HG03060 (cell line): ENCODE data around the gene GPR35.
A peak's percentile ranks its signal among the peaks of the same experiment; 100 is the strongest.
"Not testable (repeated sequence)": the region's sequence is repeated elsewhere in the genome, so short reads cannot be mapped to it uniquely, and the experiment has no call there.

Experiments used
- ATAC-seq: cut with Tn5 transposase; IDR thresholded peaks from one replicate; pipeline ENCODE4 v1.9.1; 2021; ENCODE audit warnings: low read depth, moderate number of reproducible peaks; ENCODE audit not compliant: unreplicated experiment

Gene GPR35

DNA sequence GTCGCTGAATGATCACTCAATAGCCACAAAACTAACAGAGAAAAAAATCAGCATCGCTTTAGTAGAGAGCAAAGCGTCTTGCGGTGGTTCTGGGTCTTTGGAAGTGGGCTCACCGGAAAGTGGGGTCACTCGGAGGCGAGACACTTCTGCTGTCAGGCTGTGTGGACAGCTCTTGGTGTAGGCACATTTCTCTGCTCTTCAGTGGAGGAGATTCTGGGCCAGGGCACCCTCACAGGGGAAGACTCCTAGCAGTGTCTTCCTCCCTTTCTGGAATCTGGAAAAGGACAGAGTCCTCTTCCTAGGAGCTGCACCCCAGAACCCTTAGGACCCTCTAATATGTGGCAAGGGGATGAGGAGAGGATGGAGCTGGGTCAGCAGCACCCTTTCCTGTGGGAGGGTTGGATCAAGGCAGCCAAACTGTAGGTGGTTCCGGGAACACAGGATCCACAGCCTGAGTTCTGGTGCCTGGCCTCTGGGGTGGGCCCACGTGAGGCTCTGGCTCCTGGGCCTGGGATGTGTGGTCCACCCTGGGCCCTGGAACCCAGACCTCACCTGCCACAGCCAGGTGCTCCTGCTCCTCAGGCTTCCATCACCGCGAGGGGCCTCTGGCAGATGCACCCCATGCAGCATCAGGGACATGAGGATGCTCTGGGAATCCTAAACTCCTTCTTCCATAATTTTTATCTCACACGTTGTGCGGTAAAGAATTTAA, 25.1 kb downstream of the GPR35 start:
- ATAC-seq = no peak

- no peak for ATAC-seq
Observed at GRCh38 chr2:240651185-240651584, 25.9 kb downstream of the GPR35 start.

GRCh38 chr2:240655931-240656886, 30.9 kb downstream of the GPR35 start:
- ATAC-seq = peak; percentile 49

DNA sequence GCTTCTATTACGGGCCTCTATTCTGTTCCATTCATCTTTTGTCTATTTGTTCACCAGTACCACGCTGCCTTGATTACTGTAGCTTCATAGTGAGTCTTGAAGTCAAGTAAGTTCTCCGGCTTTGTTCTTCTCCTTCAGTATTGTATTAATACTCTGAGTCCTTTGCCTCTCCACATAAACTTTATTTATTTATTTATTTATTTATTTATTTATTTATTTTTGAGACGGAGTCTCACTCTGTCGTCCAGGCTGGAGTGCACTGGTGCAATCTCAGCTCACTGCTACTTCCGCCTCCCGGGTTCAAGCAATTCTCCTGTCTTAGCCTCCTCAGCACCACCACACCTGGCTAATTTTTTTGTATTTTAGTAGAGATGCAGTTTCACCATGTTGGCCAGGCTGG, 34.6 kb downstream of the GPR35 start:
- ATAC-seq = not testable (repeated sequence)

- no peak for ATAC-seq
Observed at GRCh38 chr2:240662681-240663080, 37.4 kb downstream of the GPR35 start.

DNA sequence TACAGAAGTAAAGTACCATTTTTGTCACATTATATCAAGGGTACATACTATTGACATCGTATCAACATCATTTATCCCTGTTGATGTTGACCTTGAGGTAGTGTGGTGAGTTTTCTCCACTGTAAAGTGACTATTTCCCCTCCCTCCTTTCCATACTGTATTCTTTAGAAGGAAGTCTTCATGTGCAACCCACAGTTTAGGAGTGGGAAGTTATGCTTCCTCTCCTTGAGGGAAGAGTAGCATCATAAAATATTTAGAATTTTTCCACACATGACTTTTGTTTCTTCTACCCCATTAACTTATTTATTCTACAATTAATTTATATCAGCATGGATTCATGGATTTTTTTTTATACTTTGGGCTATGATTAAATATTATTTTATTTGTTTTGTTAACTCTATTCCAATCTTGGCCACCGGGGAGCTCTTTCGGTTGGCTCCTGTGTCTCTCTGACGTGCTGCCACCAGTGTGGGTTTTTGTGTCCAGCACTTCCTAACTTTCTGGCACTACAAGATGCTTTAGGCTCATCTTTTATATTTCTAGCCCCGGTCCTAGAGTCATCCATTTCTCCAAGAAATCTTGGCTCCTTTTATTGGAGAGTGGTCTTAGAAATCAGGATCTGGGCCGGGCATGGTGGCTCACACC, 38.4 kb downstream of the GPR35 start:
- ATAC-seq = no peak

DNA sequence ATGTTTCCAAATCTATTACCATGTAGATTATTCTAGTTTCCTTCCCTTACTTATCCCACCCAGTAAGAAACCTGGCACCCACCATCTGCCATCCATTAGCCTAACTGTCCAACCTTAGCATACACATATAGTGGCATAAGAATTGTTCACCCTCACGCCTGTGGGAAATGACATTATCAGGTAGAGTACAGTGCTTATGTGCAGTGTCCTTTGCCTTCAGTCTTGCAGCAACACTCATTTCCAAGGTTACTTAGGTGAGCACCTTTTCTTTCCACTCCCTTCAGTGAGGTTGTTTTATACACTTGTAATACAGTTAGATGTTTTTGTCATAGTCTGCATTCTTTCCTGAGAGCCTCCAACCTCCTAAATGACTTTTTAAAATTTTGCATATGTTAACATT, 39.3 kb downstream of the GPR35 start:
- ATAC-seq = no peak

DNA sequence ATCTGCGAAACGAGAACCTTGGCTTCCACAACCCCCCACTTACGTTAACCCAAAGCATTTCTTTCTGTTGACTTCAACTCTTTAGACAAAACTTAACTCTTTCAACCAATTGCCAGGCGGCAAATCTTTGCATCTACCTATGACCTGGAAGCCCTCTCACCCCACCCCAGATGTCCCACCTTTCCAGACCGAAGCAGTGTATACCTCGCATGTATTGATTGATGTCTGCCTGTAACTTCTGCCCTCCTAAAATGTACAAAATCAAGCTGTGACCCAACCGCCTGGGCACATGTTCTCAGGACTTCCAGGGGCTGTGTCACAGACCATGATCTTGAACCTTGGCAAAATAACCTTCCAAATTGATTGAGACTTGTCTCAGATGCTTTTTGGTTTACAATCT, 45.1 kb downstream of the GPR35 start:
- ATAC-seq = no peak

GRCh38 chr2:240670950-240671349, 45.7 kb downstream of the GPR35 start:
- no peak for ATAC-seq

DNA sequence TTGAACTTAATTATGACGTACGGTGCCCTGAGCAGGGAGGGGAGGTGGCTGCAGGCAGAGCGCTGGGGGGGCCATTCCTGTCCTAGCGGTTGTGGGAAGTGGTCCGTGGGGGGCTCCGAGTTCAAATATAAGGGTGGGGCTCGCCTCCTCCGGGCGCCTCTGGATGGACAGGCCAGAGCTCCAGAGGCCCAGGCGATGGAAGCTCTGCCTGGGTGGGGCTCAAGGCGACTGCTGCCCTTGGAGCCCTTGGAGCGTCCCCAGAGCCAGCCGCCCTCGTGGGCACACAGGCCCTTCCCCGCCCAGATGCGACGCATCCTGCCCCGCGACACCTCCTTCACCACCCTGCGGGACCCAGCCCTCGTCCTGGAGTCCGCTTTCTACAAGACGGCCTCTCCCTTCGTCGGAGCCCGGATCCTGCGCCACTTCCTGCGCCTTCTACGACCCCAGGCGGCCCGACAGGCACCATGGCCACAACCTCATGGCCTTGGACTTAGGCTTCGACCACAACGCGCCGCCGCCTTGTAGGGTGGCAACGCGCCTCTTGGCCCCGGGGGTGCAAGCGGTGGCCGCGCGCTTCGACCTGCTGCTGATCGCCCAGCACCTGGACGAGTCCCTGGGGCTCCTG, 46.9 kb downstream of the GPR35 start:
- no peak for ATAC-seq

- ATAC-seq = no peak
Observed at GRCh38 chr2:240672701-240673190, 47.5 kb downstream of the GPR35 start.

- not testable (repeated sequence) for ATAC-seq
Observed at GRCh38 chr2:240674461-240675184, 49.3 kb downstream of the GPR35 start.

GRCh38 chr2:240675345-240675744, 50.1 kb downstream of the GPR35 start:
- ATAC-seq = not testable (repeated sequence)

- ATAC-seq = not testable (repeated sequence)
Observed at GRCh38 chr2:240678043-240678442, 52.8 kb downstream of the GPR35 start.

- ATAC-seq = not testable (repeated sequence)
Observed at GRCh38 chr2:240678909-240679308, 53.6 kb downstream of the GPR35 start.

DNA sequence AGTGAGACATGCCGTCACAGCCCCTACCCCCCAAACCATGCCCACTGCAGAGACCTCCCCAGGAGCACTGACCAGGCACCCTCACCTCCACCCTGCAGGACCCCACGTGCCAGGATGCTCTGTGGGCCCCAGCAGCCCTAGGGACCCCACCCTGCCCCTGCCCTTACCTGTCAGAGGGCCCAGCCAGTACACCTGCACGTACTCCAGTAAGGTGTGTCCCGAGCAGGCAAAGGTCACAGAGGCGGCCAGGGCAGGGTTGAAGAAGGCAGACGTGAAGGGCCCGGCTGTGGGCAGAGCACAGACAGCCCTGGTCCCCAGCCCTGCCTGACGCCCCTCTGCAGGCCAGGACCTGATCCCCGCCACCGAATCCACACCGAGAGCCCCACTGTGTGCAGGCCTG, 54.9 kb downstream of the GPR35 start:
- not testable (repeated sequence) for ATAC-seq
